GM18526 (cell line): ENCODE results near the gene REX1BD.

ENCODE experiments used
- POLR2A ChIP-seq: IDR thresholded peaks from 3 replicates; pipeline ENCODE4 v1.6.1; 2011; ENCODE audit not compliant: insufficient read length; ENCODE audit errors: extremely low read depth

REX1BD gene

DNA sequence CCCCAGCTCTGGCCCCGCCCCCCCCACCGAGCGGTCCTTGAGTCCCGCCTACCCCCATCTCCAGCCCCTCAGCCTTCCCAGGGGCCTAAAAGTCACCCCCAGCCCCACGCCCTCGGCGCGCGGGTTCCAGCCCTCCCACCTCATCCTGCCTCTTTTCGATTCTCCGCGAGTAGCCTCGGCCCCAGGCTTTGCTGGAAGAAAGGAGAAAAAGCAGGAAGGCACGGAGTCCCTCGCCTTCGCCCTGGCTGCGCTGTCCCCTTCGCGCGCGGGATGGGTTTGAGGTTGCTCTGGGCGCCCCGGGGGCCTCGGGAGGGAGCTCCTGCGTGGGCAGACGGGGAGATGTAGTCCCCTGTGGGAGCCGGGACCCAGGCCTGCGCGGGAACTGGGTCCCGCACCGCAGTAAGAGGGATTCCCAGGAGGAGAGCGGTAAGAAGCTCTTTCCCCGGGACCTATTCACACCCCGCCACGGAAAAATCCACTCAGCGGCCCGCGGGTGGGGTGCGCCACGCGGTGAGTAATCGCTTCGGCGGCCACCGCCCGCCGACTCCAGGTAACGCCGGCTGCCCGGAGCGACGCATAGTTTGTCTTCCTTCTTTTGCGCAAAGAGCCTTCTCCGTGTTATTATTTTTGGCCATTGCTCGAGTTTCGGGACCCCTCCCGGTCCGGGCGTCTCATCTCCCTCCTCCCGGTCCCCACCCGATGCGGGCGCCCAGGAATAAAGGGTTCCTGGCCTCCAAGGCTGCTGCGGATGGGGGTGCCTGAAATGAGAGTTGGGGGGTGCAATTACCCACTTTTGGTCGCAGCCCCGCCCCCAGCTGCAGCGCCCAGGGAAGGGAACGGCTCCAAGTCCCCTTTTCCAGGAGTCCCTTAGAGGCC, 18.9 kb downstream of the REX1BD start:
- no peak for TF ChIP-seq POLR2A

DNA sequence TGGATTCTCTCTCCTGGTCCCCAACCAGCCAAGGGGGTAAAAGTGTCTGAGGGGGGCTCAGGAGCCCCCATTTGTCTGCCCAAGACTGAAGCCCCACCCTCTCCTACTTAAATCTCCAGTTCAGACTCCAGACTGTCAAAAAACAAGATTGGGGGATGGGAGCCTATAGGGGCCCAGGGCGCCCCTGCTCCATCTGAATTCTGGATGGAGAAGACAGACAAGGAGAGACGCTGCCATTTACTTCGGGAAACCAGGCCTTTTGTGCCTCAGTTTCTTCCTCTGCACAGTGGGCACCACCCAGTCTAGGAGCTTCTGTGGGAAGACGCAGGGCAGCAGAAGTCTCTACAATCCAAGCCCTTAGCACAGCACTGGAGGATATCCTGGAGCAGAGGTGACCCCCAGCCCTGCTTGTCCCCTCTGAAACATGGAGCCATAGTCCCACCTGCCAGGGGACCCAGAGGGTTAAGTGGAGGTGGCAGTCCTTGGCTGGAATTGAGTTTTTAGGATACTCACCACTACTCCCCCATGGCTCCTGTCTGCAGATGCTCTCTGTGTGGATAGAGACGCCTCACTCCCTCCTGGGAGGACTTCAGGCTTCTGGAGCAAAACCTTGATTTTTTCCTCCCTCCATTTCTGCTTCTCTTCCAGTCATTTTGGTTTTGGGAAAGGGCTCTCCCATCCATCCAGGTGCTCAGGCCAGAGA, 19.7 kb downstream of the REX1BD start:
- TF ChIP-seq POLR2A = no peak

DNA sequence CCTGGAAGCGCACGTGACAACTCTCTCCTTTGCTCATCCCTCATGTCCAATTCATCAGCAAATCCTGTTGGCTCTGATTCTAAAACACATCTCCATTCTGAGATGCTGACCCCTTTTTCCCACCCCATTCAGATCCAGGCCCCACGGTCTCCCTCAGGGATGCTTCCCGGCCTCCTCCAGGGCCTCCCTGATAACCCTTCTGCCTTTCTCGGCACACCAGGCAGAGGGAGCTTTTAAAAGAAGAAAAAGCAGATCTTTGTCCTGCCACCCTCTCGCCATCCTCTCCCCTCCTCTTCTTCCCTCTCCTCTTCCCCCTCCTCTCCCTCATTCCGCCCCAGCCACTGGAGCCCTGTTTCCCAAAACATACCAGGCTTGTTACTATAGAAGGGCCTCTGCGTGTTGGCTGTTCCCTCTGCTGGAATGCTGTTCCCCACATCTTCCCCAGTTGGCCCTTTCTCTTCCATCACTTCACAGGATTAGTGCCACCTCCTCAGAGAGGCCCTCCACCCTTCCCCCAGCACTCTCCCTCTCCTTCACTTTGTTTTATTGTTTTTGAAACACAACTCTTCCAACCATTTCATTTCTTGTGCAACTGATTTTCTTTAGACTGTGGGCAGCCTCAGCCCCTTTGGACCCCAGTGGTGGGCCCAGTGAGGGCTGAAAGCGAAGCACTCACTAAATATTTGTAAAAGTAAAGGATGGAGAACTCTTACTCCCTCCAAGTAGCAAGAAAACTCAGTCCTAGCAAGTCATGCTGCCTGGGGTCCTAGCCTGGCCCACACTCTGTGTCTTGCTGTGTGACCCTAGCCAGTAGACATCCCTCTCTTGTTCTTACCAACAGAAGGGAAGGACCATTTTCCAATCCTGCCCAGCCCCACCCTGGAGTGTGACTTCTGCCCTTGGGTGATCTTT, 20.5 kb downstream of the REX1BD start:
- no peak for TF ChIP-seq POLR2A

DNA sequence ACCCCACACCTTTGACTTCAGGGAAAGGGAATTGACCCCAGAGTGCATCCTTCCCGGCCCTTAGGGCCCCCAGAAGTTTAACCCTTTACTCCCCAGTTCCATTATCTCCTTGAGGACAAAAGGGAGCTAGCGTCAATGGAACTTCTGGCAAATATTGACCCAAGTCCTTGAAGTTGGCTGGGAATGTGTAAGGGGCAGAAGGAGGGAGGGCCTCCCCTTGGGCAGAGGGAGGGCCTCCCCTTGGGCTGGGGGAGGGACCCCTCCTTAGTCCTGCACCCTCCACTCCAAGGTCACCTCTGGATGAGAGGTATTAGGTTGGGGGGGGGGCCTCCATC, 21.1 kb downstream of the REX1BD start:
- no peak for TF ChIP-seq POLR2A

DNA sequence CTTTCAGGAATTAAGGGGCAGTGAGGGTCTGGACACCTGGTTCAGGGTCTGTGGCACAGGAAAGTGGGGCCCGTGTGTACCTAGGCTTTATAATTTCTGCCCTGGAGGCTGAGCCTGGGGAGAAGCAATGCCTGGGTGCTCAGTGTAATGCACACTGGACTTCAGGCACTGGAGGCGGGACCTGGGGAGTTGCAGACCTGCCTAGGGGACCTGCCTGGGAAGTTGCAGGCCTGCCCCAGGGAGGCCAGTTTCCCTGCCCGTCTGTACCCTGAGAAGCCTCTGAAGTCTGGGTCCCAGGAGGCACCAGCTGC, 21.6 kb downstream of the REX1BD start:
- TF ChIP-seq POLR2A = no peak

DNA sequence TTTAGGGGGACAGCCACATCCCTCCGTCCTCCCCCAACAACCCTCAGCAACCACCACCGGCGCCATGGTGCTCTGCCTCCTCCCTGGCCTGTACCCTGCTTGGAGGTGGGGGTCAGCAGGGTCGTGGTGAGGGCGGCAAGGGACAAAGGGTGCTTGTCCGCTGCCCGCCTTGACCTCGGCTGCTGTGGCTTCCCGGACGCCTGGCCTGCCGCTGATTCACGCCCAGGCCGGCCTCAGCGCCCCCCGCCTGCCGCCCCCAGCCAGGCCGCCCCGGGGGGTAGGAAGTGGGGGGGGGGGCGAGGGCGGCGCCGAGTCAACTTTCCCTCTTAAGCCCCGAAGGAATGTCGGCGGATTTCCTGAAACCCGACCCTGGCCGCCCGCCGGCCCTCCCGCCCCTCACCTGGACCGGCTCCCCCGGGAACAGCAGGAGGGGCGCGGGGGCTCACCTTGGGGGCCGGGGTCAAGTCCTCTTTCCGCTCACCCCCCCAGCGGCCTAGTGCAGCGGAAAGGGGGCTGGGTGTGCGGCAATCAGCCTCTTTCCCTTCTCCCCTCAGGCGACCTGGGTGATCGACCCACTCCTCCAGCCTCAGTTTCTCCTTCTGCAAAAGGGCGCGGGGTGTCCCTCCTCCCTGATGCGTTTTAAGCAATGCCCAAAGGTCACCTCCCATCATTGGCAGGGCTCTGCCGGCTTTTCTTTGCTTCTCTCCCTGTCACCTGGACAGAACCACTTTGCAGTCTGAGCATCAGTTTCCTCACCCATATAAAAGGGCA, 22.1 kb downstream of the REX1BD start:
- TF ChIP-seq POLR2A = no peak

DNA sequence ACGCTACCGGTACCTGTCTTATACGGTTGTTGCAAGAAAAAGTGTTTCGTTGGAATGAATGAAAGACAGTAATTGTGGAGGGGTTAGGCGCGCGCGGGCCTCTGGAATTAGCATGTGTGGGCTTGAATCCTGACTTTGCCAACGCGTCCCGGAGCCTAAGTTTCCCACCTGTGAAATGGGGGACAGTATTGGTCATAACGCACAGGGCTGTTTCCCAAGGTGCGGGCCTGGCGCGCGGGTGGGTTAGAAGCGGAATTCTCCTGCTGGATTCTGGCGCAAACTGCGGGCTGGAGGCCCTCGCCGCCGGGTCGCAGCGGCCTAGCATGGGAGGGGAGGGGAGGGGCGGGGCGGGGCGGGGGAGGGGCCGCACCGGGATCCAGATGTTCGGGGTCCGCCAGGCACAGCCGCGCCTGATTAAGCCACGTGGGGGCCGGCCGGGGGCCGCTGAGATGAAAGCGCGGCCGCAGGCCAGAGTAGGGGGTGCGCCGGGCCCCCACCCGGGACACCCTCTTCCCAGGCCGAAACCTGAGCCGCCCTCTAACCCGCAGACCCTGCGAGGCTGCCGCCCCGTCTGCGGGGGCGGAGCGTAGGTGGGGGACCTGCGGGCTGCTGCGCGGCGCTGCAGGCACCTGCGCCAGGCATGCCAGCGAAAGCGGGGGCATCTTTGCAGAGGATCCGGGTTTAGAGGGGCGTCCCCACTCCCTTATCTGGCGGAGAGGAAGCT, 22.9 kb downstream of the REX1BD start:
- TF ChIP-seq POLR2A = no peak

DNA sequence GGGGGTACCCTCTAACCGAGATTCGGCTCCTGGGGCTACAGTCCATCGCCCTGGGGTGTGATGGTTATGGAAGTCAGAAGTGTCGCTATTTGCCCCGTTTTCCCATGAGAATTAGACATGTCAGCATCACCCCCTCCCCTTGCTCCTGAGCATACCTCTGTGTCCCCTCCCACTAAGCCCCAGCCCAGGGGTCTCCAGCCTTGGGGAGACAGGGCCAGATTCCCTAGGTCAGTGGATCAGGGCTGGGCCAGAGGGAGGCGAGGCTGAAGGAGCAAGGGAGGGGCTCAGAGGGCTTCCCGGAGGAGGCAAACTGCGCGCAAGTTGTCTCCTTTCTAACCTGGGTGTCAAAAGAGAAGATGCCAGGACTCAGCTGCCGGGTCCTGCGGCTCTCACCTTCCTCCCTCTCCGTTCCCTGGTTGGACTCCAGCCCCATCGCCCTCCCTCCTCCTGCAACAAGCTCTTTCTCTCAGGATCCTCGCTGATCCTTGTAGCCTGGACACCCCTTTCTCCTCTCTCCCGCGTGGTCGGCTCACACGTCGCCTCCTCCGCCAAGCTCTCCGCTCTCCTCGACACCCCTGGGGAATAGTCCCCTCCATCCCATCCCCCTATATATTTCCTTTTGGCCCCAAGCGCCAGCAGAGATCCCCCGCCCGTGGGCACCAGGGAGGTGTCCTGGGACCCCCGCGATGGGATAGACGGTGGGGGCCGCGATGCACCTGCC, 23.6 kb downstream of the REX1BD start:
- TF ChIP-seq POLR2A = no peak

DNA sequence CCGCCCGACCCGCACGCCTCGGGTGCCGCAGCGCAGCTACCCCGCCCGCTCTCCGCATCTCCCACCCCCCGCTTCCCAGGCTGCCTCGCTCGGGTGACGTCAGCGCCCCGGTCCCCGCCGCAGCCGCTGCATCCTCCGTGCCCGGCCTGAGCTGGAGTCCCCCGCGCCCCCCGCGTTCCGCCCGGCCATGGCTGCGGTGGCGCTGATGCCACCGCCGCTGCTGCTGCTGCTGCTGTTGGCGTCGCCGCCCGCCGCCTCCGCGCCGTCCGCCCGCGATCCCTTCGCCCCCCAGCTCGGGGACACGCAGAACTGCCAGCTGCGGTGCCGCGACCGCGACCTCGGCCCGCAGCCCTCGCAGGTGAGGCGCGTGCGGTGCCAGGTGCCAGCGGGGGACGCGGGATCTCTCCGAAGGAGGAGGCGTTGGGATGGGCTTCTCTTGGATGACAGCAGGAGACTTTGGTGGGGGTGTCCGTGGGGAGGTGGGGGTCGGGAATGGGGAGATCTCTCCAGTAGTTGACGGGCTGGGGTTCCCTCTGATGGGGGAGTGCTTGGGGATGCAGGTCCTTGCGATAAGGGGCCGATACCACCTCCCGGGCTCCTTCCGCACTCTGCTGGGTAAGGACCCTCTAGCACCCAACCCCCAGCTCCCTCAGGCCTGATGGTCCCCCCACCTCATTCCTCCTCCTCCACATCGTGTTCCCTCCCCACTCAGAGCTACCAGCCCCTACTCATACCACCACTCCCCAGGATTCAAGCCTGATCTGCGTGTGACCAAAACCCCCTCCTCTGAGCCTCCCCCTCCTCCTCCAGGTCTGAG, 24.4 kb downstream of the REX1BD start, which contains the start of gene TMEM59L:
TMEM59L (plus strand) TSS at position 99 of the 817 bp plus-strand sequence; CDS start at position 188, 89 bp downstream.
- TF ChIP-seq POLR2A = no peak

DNA sequence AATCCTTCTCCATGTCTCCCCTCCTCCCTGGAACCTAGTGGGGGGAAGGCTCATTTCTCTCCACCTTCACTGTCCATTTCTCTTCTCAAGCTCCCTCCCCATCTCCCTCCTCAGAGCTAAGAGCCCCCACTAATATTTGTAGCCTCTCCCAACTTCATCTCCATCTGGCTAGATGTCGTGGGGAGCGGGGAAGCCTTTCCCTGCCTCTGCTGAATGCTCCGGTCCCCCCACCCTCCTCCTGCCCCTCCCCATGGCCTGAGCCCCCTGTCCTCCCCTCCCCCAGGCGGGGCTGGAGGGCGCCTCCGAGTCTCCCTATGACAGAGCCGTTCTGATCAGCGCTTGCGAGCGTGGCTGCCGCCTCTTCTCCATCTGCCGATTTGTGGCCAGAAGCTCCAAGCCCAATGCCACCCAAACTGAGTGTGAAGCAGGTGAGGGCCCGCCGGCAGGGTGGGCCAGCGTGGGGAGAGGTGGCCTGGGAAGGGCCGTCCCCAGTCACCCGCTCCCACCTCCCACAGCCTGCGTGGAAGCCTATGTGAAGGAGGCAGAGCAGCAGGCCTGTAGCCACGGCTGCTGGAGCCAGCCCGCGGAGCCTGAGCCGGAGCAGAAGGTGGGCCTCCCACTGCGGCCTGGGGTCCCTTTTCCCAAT, 25.1 kb downstream of the REX1BD start:
- no peak for TF ChIP-seq POLR2A

DNA sequence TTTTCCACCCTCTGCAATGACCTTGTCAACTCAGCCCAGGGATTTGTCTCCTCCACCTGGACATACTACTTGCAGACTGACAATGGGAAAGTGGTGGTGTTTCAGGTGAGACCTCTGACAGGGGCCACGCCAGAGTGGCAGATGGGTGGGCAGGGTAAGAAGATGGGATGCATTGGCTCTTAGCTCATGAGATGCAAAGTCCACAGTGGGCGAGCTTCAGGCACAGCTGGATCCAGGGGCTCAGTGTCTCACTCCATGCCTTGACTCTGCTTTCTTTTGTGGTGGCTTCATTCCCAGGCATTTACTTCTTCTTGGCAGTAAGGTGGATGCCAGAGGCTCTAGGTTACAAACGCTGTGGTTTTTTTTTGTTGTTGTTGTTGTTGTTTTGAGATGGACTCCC, 27.4 kb downstream of the REX1BD start:
- TF ChIP-seq POLR2A = no peak

DNA sequence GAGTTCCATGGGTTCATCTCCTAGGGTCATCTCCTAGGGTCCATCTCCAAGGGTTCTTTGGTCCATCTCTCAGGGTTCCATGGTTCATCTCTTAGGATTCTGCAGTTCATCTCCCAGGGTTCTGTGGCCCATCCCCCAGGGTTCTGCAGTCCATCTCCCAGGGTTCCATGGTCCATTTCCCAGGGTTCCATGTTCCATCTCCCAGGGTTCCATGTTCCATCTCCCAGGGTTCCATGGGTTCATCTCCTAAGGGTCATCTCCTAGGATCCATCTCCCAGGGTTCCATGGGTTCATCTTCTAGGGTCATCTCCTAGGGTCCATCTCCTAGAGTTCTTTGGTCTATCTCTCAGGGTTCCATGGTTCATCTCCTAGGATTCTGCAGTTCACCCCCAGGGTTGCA, 29.0 kb downstream of the REX1BD start:
- TF ChIP-seq POLR2A = no peak
